Activated CD4-positive, alpha-beta T cell treated with anti-CD3 and anti-CD28 coated beads for 36 hours (primary cell): ENCODE data around the gene C19orf38. TPM values are rescaled to one million over a fixed set of nuclear protein-coding genes. Genes with fewer than 3 reads are reported as not detected.
"Not testable (repeated sequence)": the region's sequence is repeated elsewhere in the genome, so short reads cannot be mapped to it uniquely, and the experiment has no call there.

ENCODE experiments used
- ATAC-seq: fragments of 200-7000 bp; cut with Tn5 transposase; one replicate; pipeline ENCODE4 v1.10.0; 2021; ENCODE audit warnings: mild to moderate bottlenecking, moderate library complexity
- CTCF ChIA-PET: fragments of 350-600 bp; sonication (Branson Sonifier 250); formaldehyde crosslinking; loops from one replicate; lab custom pipeline; 2021; ENCODE audit warnings: antibody characterized with exemption; lab: Charles Lee
- POLR2A ChIA-PET: fragments of 350-600 bp; sonication (Branson Sonifier 250); formaldehyde crosslinking; loops from one replicate; lab custom pipeline; 2021; ENCODE audit warnings: antibody characterized with exemption, inconsistent platforms; lab: Charles Lee
- DNase-seq: peaks from one replicate; pipeline ENCODE4 v3.0.0-alpha.2; 2020
- H3K27ac Mint-ChIP-seq: one replicate; pipeline ENCODE4 v1.8.0; 2021; ENCODE audit warnings: mixed read lengths
- H3K27me3 Mint-ChIP-seq: one replicate; pipeline ENCODE4 v1.8.0; 2021; ENCODE audit warnings: mixed read lengths
- H3K36me3 Mint-ChIP-seq: one replicate; pipeline ENCODE4 v1.8.0; 2021; ENCODE audit warnings: low read depth, mixed read lengths
- H3K4me1 Mint-ChIP-seq: one replicate; pipeline ENCODE4 v1.8.0; 2021; ENCODE audit warnings: mixed read lengths
- H3K4me3 Mint-ChIP-seq: one replicate; pipeline ENCODE4 v1.8.0; 2021; ENCODE audit warnings: mild to moderate bottlenecking, moderate library complexity, mixed read lengths
- H3K9me3 Mint-ChIP-seq: one replicate; pipeline ENCODE4 v1.8.0; 2021; ENCODE audit warnings: low read depth, mixed read lengths
- intact Hi-C, 2 experiments: fragments of 100-400 bp; cut with DNase I in 1 of 2; cut with micrococcal nuclease in 1 of 2; formaldehyde crosslinking; loops; one replicate each; pipeline versions ENCODE4 v1.14.2 to v1.15.1; 2022 to 2024; cut with DNase I, micrococcal nuclease
- total RNA-seq, 2 experiments: library from RNA; stranded (reverse); gene quantifications; one replicate each; pipeline ENCODE4 v1.2.3, GENCODE V29; 2021

The C19orf38 gene
- total RNA-seq, 2 experiments from 2014 or later = 2.7 to 3.6 TPM

- peak overlapping the region; percentile 74 for H3K27ac Mint-ChIP-seq
- H3K36me3 Mint-ChIP-seq = peaks cover 7% of the 10 kb centered on the region
- POLR2A ChIA-PET = no interaction called here
- no peak overlapping the region for H3K4me3 Mint-ChIP-seq
- H3K27me3 Mint-ChIP-seq = no peaks in the 10 kb centered on the region
- CTCF ChIA-PET = interaction anchor here (0.6 to 8.8 kb wide), 2 partner anchors 13 to 149 kb away, joined by 3 to 70 read pairs; no protein-coding TSS in a partner anchor
- no peaks in the 10 kb centered on the region for H3K9me3 Mint-ChIP-seq
- ATAC-seq (no peak), DNase-seq (no peak)
- intact Hi-C loops = no loop called here
- peaks cover 32% of the 10 kb centered on the region for H3K4me1 Mint-ChIP-seq
These were observed 20.8 kb downstream of the C19orf38 start for GRCh38 chr19:10868872-10869547.

- intact Hi-C loops = loop anchor here (1.0 to 10.0 kb wide), 5 partner anchors 57 to 765 kb away; partner anchors contain the start of genes ANGPTL6 (in 1 of the 2), KANK2 (in 1 of the 2), PPAN (in 1 of the 2) and SWSAP1 (in 1 of the 2)
- POLR2A ChIA-PET = interaction anchor here (0.8 kb wide), 1 partner anchor 34 kb away, joined by 3 read pairs; the partner anchor contains the start of gene TMED1
- Mint-ChIP-seq H3K27ac (peak overlapping the region; percentile 74), H3K4me3 (peak overlapping the region; percentile 74), H3K4me1 (peaks cover 26% of the 10 kb centered on the region)
- DNase-seq, H3K27me3 Mint-ChIP-seq, H3K36me3 Mint-ChIP-seq, H3K9me3 Mint-ChIP-seq, ATAC-seq: not testable (repeated sequence)
- CTCF ChIA-PET = interaction anchor here (0.6 to 8.8 kb wide), 5 partner anchors 9 to 481 kb away, joined by 3 to 70 read pairs (median 3); no protein-coding TSS in a partner anchor
These were observed 21.7 kb downstream of the C19orf38 start for GRCh38 chr19:10869872-10870311.

GRCh38 chr19:10870501-10870954, 22.3 kb downstream of the C19orf38 start:
- ChIA-PET CTCF (interaction anchor here (0.6 to 8.8 kb wide), 11 partner anchors 8 to 482 kb away, joined by 3 to 70 read pairs (median 3); partner anchors contain the start of genes DNM2 and TMED1), POLR2A (interaction anchor here (0.5 to 1.0 kb wide), 3 partner anchors 34 to 589 kb away, joined by 3 to 4 read pairs (median 3); partner anchors contain the start of gene TMED1)
- intact Hi-C loops = loop anchor here (1.0 to 10.0 kb wide), 5 partner anchors 57 to 766 kb away; partner anchors contain the start of genes ANGPTL6 (in 1 of the 2), KANK2 (in 1 of the 2), PPAN (in 1 of the 2) and SWSAP1 (in 1 of the 2)
- DNase-seq (no peak), ATAC-seq (no peak)
- peak overlapping the region; percentile 74 for H3K4me3 Mint-ChIP-seq
- peaks cover 26% of the 10 kb centered on the region for H3K4me1 Mint-ChIP-seq
- no peaks in the 10 kb centered on the region for H3K27me3 Mint-ChIP-seq
- no peaks in the 10 kb centered on the region for H3K9me3 Mint-ChIP-seq
- H3K36me3 Mint-ChIP-seq = peaks cover 8% of the 10 kb centered on the region
- peak overlapping the region; percentile 97 for H3K27ac Mint-ChIP-seq

GRCh38 chr19:10870955-10871603, 22.9 kb downstream of the C19orf38 start, which contains the start of gene CARM1:
TSS of gene CARM1 (plus strand) at chr19:10871553. CDS start at chr19:10871703, 150 bp downstream.
- peak; percentile 100 for DNase-seq
- POLR2A ChIA-PET = interaction anchor here (0.5 to 1.0 kb wide), 2 partner anchors 36 to 588 kb away, joined by 3 to 4 read pairs; partner anchors contain the start of gene TMED1
- ATAC-seq = peak; percentile 88
- Mint-ChIP-seq H3K36me3 (peaks cover 8% of the 10 kb centered on the region), H3K27ac (peak within 1 kb of the TSS; percentile 97), H3K9me3 (no peaks in the 10 kb centered on the region), H3K4me3 (peak within 1 kb of the TSS; percentile 80), H3K27me3 (no peaks in the 10 kb centered on the region), H3K4me1 (peaks cover 28% of the 10 kb centered on the region)
- intact Hi-C loops = loop anchor here (1.0 to 10.0 kb wide), 18 partner anchors 35 to 766 kb away; partner anchors contain the start of genes ILF3 (in 2 of the 2), TIMM29 (in 2 of the 2), TMED1 (in 2 of the 2) and YIPF2 (in 2 of the 2)
- CTCF ChIA-PET = interaction anchor here (0.6 to 8.8 kb wide), 7 partner anchors 8 to 175 kb away, joined by 3 to 70 read pairs (median 5); partner anchors contain the start of genes DNM2 and TMED1

GRCh38 chr19:10871711-10872545, 23.7 kb downstream of the C19orf38 start:
- ChIA-PET POLR2A (interaction anchor here (0.8 to 1.1 kb wide), 3 partner anchors 7 to 503 kb away, joined by 3 to 4 read pairs (median 3); partner anchors contain the start of gene TMED1), CTCF (interaction anchor here (0.5 to 8.8 kb wide), 17 partner anchors 8 to 305 kb away, joined by 3 to 70 read pairs (median 5); partner anchors contain the start of genes DNM2, LDLR and TMED1)
- H3K27me3 Mint-ChIP-seq = no peaks in the 10 kb centered on the region
- H3K9me3 Mint-ChIP-seq = no peaks in the 10 kb centered on the region
- H3K27ac Mint-ChIP-seq = peak overlapping the region; percentile 90
- peaks cover 8% of the 10 kb centered on the region for H3K36me3 Mint-ChIP-seq
- DNase-seq (peak; percentile 58), ATAC-seq (peak; percentile 0)
- peaks cover 35% of the 10 kb centered on the region for H3K4me1 Mint-ChIP-seq
- intact Hi-C loops = loop anchor here (1.0 to 10.0 kb wide), 17 partner anchors 36 to 767 kb away; partner anchors contain the start of genes ILF3 (in 2 of the 2), TIMM29 (in 2 of the 2), TMED1 (in 2 of the 2) and YIPF2 (in 2 of the 2)
- H3K4me3 Mint-ChIP-seq = peak overlapping the region; percentile 80

- ATAC-seq (no peak), DNase-seq (peak; percentile 51)
- Mint-ChIP-seq H3K27ac (peak overlapping the region; percentile 90), H3K4me3 (peak overlapping the region; percentile 80), H3K4me1 (peaks cover 38% of the 10 kb centered on the region), H3K36me3 (peaks cover 8% of the 10 kb centered on the region), H3K27me3 (no peaks in the 10 kb centered on the region), H3K9me3 (no peaks in the 10 kb centered on the region)
- POLR2A ChIA-PET = interaction anchor here (0.6 to 1.1 kb wide), 3 partner anchors 8 to 1869 kb away, joined by 3 to 4 read pairs (median 3); no protein-coding TSS in a partner anchor
- CTCF ChIA-PET = interaction anchor here (0.5 to 2.6 kb wide), 18 partner anchors 8 to 624 kb away, joined by 3 to 13 read pairs (median 3); partner anchors contain the start of genes DNM2, LDLR and TMED1
- intact Hi-C loops = loop anchor here (5.0 to 10.0 kb wide), 3 partner anchors 55 to 768 kb away; partner anchors contain the start of genes ANGPTL6 (in 1 of the 2), KANK2 (in 1 of the 2), PPAN (in 1 of the 2) and TIMM29 (in 1 of the 2)
These were observed 24.4 kb downstream of the C19orf38 start for GRCh38 chr19:10872546-10873107.

GRCh38 chr19:10874024-10874423, 25.8 kb downstream of the C19orf38 start:
- intact Hi-C loops = loop anchor here (5.0 to 10.0 kb wide), 3 partner anchors 53 to 769 kb away; partner anchors contain the start of genes ANGPTL6 (in 1 of the 2), KANK2 (in 1 of the 2), PPAN (in 1 of the 2) and TIMM29 (in 1 of the 2)
- POLR2A ChIA-PET = interaction anchor here (0.6 kb wide), 2 partner anchors 252 to 705 kb away, joined by 4 to 5 read pairs; no protein-coding TSS in a partner anchor
- H3K9me3 Mint-ChIP-seq = no peaks in the 10 kb centered on the region
- no peaks in the 10 kb centered on the region for H3K27me3 Mint-ChIP-seq
- peak overlapping the region; percentile 51 for H3K27ac Mint-ChIP-seq
- no peak for DNase-seq
- no peak for ATAC-seq
- no peak overlapping the region for H3K4me3 Mint-ChIP-seq
- H3K36me3 Mint-ChIP-seq = peaks cover 8% of the 10 kb centered on the region
- H3K4me1 Mint-ChIP-seq = peaks cover 45% of the 10 kb centered on the region
- CTCF ChIA-PET = interaction anchor here (0.9 to 2.6 kb wide), 2 partner anchors 10 to 274 kb away, joined by 4 to 13 read pairs; no protein-coding TSS in a partner anchor

GRCh38 chr19:10876459-10877240, 28.4 kb downstream of the C19orf38 start:
- POLR2A ChIA-PET = interaction anchor here (0.6 kb wide), 1 partner anchor 222 kb away, joined by 3 read pairs; no protein-coding TSS in a partner anchor
- Mint-ChIP-seq H3K9me3 (no peaks in the 10 kb centered on the region), H3K4me3 (no peak overlapping the region), H3K4me1 (peaks cover 42% of the 10 kb centered on the region), H3K27ac (peak overlapping the region; percentile 47), H3K27me3 (no peaks in the 10 kb centered on the region), H3K36me3 (peaks cover 13% of the 10 kb centered on the region)
- DNase-seq = peak; percentile 25
- peak; percentile 14 for ATAC-seq
- intact Hi-C loops = loop anchor here in 1 of 2 experiments (10.0 kb wide), 1 partner anchor 772 kb away; the partner anchor contains the start of genes ANGPTL6 and PPAN
- CTCF ChIA-PET = interaction anchor here (0.7 to 1.2 kb wide), 3 partner anchors 12 to 250 kb away, joined by 3 to 5 read pairs (median 3); no protein-coding TSS in a partner anchor
